RCC 7860 (cell line): ENCODE measurements around the gene MAP7D3.
"Not testable (repeated sequence)": the region's sequence is repeated elsewhere in the genome, so short reads cannot be mapped to it uniquely, and the experiment has no call there.

Experiments
- DNase-seq: peaks from one replicate; pipeline ENCODE4 v3.0.0-alpha.2; 2015; ENCODE audit warnings: low spot score
- FAIRE-seq: peaks from 2 replicates; lab custom pipeline; 2012; peaks lifted over from hg19 to GRCh38; lab: Jason Lieb, UNC

The MAP7D3 gene

GRCh38 chrX:136251041-136251991 lies at the start of gene MAP7D3:
Gene MAP7D3, minus strand, starts transcription at chrX:136251400. Its CDS starts 42 bp downstream, at chrX:136251358.
- DNase-seq: peak; percentile 17
- FAIRE-seq: no peak

GRCh38 chrX:136300721-136301120 lies 49.5 kb upstream of the MAP7D3 start, which contains the start of gene ADGRG4:
Gene ADGRG4, plus strand, starts transcription at chrX:136300963. Its CDS starts 7,815 bp downstream, at chrX:136308778.
- FAIRE-seq, DNase-seq: not testable (repeated sequence)

- FAIRE-seq (no peak), DNase-seq (no peak)
Measured at GRCh38 chrX:136295380-136295779, 44.2 kb upstream of the MAP7D3 start.

- no peak for DNase-seq
- FAIRE-seq: no peak
Measured at GRCh38 chrX:136292656-136293055, 41.5 kb upstream of the MAP7D3 start.

GRCh38 chrX:136291824-136292223 lies 40.6 kb upstream of the MAP7D3 start:
- FAIRE-seq (no peak), DNase-seq (no peak)

- FAIRE-seq, DNase-seq: not testable (repeated sequence)
Measured at GRCh38 chrX:136286375-136286774, 35.2 kb upstream of the MAP7D3 start.

GRCh38 chrX:136275553-136275952 lies 24.4 kb upstream of the MAP7D3 start:
- FAIRE-seq (no peak), DNase-seq (no peak)

- no peak for DNase-seq
- no peak for FAIRE-seq
Measured at GRCh38 chrX:136273986-136274385, 22.8 kb upstream of the MAP7D3 start.

- no peak for FAIRE-seq
Measured at GRCh38 chrX:136272325-136272724, 21.1 kb upstream of the MAP7D3 start.

GRCh38 chrX:136271300-136271699 lies 20.1 kb upstream of the MAP7D3 start:
- DNase-seq (no peak), FAIRE-seq (no peak)

More at GRCh38 chrX:136272325-136272724, 21.1 kb upstream of the MAP7D3 start:
- no peak for DNase-seq

GRCh38 chrX:136269921-136270320 lies 18.7 kb upstream of the MAP7D3 start:
- DNase-seq (no peak), FAIRE-seq (no peak)

- peak; percentile 65 for FAIRE-seq
Measured at GRCh38 chrX:136268051-136269048, 17.1 kb upstream of the MAP7D3 start.

GRCh38 chrX:136266828-136267227 lies 15.6 kb upstream of the MAP7D3 start:
- no peak for DNase-seq
- no peak for FAIRE-seq

More at GRCh38 chrX:136268051-136269048, 17.1 kb upstream of the MAP7D3 start:
- no peak for DNase-seq

- no peak for FAIRE-seq
- DNase-seq: no peak
Measured at GRCh38 chrX:136262812-136263315, 11.7 kb upstream of the MAP7D3 start.

- no peak for FAIRE-seq
Measured at GRCh38 chrX:136262243-136262642, 11.0 kb upstream of the MAP7D3 start.

GRCh38 chrX:136261321-136261720 lies 10.1 kb upstream of the MAP7D3 start:
- DNase-seq (no peak), FAIRE-seq (no peak)

More at GRCh38 chrX:136262243-136262642, 11.0 kb upstream of the MAP7D3 start:
- no peak for DNase-seq

- DNase-seq: peak; percentile 62
- peak; percentile 39 for FAIRE-seq
Measured at GRCh38 chrX:136260776-136261175, 9.6 kb upstream of the MAP7D3 start.

GRCh38 chrX:136259543-136259942 lies 8.3 kb upstream of the MAP7D3 start:
- DNase-seq (peak; percentile 55), FAIRE-seq (peak; percentile 38)

- no peak for DNase-seq
- no peak for FAIRE-seq
Measured at GRCh38 chrX:136258951-136259350, 7.8 kb upstream of the MAP7D3 start.

- no peak for FAIRE-seq
- DNase-seq: no peak
Measured at GRCh38 chrX:136256026-136256425, 4.8 kb upstream of the MAP7D3 start.

- no peak for DNase-seq
- no peak for FAIRE-seq
Measured at GRCh38 chrX:136255541-136255940, 4.3 kb upstream of the MAP7D3 start.
